NCI-H774 (cell line): ENCODE measurements around the gene IPPK.

Experiments used
- DNase-seq: peaks from one replicate; lab custom pipeline; 2025; lab: John Stamatoyannopoulos, UW

The IPPK gene, protein sequence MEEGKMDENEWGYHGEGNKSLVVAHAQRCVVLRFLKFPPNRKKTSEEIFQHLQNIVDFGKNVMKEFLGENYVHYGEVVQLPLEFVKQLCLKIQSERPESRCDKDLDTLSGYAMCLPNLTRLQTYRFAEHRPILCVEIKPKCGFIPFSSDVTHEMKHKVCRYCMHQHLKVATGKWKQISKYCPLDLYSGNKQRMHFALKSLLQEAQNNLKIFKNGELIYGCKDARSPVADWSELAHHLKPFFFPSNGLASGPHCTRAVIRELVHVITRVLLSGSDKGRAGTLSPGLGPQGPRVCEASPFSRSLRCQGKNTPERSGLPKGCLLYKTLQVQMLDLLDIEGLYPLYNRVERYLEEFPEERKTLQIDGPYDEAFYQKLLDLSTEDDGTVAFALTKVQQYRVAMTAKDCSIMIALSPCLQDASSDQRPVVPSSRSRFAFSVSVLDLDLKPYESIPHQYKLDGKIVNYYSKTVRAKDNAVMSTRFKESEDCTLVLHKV

DNA sequence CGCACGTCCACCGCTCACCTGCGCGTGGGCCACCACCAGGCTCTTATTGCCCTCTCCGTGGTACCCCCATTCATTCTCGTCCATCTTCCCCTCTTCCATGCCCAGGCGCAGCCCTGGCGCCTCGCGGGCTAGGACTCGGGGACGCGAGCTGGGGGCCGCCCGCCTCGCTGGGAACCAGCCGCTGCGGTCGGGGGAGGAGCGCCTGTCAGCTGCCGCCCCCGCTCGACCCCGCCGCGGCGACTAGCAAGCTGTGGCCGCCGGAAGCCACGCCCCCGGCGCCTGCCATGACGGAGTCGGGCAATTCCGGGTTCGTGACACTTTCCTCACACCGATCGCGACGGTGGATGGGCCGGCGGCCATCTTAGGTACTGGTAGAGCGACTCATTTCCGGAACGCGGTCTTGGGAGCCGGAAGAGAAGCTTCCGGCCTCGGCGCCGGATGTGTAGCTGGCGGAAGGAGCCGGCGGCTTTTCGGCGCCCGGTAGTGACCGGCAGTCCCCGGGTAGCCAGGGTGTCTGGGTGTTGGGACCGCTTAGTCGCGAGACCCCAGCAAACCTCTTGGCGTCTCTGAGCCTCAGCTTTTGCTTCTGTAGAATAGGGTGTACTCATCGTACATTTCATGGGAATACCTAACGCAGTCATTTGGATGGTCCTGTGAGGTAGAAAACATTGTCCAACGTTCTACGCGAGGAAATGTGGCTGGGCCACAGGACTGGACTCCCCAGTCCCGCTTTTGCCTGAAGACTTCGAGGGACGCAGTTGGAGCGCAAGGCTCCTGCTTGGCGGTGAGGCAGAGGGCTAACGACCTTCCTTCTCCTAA is at the start of gene IPPK:
Gene IPPK, minus strand, starts transcription at position 242 of the 819 bp plus-strand sequence. Its CDS starts 143 bp downstream, at position 99.
- DNase-seq: peak; percentile 98

DNA sequence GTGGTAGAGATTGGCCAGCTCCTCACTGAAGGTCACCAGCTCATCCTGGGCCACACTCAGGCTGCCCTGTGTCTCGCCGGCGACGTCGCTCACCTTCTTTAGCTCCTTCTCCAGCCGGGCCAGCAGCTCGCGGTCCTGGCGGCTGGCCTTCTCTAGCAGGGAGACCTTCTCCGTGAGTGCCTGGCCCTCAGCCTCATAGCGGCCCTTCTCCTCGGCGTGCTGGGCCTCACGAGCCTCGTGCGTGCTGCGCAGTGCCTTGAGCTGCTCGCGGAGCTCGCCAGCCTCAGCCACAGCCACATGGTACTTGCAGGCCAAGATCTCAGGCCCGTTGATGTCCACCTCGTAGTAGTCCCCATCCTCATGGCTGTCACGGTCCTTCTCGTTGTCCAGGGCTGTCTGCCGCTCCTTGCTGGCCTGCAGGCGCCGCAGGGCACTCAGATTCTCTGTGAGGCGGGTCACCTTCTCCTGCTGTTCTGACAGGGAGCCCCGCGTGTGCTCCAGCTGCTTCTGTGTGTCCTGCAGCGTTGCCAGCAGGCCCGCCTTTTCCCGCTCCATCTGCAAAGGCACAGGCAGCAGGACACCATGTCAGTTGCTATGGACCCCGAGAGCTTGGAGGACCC is 49.2 kb upstream of the IPPK start:
- DNase-seq: no peak

DNA sequence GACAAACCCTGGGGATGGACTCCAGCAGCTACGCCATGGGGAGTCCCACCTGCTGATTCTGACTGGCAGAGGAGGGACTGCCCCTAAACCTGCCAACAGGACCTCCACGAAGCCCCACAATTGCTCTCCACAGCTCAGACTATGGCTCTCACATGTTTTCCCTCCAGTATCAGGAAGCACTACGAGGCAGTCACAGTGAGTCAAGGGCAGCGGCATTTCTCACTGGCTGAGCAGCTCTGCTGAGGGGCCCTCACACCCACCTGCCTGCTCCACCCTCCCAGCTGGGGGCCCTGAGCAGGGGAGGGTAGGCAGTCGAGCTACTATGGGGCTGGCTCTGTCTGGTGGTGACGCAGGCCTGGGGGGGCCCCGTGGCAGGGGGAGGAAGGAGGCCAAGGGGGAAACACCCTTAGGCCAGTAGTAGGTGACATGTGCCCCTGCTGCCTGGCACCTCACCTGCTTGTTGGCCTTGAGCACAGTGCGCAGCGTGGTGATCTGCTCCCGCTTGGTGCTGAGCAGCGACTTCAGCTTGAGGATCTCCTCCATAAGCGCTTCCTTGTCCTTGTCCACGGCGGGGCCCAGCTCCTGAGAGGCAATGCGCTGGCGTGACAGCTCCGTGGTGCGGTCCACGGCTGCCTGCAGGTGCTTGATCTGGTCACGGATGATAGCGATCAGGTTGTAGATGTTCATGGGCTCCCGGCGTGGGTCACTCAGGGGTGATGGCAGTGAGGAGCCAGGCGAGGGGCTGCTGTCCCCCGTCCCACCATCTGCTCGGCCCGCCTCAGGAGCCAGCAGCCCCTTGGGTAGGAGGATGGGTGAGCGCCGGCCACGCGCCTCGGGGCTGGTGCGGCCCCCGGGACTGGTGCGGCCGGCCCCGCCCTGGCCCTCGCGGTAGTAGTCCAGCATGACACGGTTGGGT is 48.4 kb upstream of the IPPK start:
- no peak for DNase-seq

DNA sequence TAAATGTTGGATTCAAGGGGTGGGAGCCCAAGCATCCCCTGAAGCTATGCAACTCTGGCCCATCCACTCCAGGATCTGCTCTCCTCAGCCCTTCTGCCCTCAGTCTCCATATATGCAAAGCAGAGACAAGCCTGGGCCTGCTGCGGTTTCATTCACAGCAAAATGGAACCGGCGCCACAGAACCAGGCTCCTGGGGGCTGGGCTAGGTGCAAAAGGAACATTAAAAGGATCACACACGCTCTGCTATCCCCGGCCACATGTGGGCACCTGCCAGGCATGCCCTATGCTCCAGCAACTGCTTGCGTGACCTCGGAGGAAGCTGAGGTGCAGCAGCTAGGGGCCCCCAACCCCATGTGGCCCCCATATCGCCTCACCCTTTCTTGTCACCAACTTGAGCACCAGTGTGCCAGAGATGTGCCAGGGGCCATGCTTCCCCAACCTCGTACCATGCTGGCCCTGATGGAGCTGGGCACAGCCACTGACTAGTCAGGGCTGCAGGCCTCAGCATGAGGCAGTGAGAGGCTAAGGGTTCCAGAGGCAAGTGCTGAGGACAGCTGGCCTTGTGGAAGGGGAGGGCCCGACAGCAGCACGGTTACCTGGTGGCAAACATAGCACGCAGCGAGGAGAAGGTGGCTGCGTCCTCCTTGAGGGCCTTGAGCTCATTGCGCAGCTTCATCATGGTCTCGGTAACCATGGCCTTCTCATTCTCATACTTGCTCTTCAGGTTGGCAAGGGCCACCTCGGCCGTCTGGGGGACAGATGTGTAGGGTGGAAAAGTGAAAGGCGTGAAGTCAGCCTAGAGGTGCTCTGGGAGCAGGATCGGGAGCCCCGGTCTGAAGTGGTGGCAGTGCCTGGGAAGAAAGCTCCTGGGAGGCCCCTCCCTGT is 47.5 kb upstream of the IPPK start:
- no peak for DNase-seq

DNA sequence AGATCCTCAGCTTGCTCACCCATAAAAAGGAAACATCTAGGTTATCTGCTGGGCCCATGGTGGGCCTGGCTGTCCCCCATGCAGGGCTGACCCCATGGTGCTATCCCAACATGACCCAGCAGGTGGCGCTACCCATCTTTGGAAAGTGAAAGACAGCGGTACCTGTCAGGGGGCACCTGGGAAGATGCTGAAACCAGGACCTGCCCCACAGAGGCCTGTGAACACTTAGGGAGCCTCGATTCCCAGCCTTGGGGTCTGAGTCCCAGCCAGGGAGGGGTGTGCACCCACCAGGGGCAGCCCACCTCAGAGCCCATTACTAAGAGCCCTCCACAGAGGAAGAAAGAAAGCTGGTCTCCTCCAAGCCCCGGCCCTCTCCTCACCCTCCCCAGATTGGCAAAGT is 46.6 kb upstream of the IPPK start:
- DNase-seq: no peak

DNA sequence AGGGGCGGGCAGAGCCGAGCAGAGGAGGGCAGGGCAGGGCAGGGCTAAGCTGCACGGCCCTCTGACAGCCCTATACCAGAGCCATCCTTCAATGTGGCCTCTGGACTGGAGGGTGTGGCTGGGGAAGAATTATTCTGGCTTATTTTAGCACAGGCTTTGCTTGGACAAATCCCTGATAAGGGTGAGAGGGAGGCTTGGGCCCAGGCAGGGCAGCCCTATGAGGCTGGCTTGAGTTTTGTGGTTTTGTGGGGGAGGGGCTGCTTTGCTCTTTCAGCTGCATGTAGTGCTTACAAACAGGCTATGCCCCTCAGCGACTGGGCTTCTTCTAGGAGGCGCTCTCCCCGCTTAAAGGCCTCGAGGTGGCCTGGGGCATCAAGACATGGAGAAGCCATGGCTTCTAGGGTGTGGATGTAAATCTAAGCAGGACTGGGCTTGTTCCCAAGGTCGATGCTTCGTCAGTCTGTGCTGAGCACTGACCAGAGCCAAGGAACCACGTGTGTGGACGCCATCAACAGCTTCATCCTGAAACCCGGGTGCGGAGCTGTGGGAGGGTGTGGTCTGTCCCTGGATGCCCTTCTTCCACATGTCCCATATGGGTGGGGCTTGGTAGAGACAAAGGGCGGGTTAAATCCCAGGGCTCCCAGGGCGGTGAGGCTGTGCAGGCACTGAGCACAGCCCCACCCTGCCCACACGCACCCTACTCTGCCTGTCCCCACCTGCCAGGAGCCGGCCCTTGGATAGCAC is 45.7 kb upstream of the IPPK start:
- DNase-seq: no peak

DNA sequence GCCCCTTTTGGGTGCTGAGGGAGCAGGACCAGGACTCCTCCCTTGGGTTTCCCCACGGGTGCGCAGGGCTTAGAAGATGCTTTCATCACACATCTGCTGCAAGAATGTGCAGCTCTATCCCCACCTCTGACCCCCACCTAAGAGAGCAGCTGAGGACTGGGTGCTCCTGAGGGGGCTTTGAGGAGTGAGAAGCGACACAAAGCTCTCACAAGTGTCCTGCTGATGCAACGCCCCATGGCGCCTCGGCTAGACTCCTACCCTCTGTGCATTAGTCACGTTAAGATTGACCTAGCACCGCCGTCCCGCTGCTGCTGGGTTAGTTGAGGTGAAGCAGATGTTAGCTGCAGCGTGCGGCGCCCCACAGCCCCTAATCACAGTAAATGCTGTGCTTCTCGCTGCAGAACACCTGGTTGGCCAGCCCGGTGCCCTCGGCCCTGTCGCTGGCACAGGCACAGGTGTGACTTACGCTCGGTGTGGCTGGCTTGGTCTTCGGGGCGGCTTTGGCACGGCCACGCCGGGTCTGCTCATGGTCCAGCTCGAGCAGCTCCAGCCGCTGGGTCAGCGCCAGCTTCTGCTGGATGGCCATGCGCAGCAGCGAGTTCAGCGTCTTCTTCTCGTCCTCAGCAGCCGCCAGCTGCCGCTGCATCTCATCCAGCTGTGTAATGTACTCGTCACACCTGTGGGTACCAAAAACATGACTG is 45.0 kb upstream of the IPPK start:
- DNase-seq: no peak

DNA sequence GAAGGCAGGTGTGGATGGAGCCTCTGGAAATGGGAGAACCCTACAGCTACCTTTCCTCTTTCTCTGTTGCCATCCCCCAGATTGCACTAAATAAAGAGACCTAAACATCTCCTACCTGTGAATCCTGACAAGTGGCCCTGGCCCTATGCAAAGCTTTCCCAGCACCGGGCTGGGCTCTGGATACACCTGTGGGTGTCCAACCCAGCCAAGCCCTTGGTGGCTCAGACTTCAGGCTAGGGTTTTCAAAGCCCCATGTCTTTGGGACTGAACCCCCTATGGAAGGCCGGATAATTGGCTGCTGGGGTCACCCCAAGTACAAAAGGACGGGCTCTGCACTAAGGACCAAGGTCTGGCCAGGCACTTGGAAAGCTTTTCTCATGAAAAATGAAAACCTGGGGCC is 44.1 kb upstream of the IPPK start:
- DNase-seq: no peak

DNA sequence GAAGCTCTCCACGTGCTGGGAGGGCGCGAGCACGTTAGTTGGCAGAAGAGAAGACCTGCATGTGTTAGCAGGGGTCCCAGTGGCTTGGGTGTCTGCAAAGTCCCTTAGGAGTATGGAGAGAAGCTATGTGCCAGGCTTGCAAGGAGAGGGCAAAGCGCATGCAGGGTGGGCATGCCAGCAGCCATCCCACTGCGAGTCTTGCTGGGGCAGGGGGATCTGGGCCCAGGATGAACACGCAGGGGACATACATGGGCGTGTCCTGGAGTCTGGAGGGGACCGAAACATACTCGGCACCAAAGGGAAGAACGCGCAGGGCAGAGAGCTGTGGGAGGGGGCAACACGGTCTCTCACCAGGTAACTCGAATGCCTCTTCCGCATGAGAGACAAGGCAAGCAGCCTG is 43.6 kb upstream of the IPPK start:
- DNase-seq: no peak

DNA sequence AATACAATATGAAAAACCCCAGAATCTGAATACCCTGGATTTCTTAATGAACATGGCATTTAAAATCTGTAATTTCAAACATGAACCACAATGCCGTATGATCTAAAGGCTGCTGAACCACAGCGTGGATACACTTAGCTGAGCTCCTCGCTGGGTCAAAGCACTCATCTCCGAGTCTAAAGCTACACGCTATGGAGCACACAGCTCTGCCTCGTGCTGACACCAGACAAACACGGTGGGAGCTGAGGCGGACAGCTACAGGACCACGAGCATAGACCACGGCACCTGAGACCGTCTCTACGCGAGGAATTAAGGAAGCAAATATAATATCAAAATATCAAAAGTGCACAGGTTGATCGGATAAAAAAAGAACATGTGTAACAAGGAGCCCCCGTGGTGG is 42.8 kb upstream of the IPPK start:
- DNase-seq: no peak

DNA sequence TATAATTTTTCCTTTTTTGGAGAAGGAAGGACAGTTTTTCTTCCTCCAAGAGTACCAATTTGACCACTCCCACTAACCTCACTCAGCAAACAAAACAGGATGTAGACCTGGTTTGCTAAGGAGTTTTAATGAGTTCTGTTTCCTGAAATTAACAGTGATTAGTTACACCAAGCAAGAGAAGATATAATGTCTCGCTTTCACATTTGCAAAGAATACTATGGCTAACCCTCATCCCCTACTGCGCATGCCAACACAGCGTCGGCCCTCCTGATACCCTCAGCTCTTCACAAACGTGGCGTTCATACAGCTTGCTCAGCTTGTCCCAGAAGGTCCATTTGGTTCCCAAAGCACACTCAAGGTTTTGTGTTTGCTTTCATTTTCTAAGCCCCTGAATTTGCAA is 41.9 kb upstream of the IPPK start:
- no peak for DNase-seq

DNA sequence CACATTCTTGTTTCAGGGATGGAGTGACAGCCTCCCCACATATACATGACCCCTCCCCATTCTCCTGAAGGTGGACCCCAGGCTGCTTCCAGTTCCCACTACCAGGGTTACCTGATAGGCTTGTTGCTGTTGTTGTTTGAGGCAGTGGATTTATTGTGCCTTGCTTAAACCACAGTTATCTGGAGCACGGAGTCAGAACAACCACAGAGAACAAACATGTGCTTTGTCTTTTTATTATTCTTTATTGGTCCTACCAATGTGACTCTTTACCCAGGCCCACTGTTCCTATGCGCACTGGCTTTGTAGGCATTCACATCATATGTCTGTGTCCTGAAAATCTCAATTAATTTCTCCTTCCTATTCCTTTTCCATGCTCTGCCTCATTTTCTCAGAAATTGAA is 41.2 kb upstream of the IPPK start:
- DNase-seq: no peak

DNA sequence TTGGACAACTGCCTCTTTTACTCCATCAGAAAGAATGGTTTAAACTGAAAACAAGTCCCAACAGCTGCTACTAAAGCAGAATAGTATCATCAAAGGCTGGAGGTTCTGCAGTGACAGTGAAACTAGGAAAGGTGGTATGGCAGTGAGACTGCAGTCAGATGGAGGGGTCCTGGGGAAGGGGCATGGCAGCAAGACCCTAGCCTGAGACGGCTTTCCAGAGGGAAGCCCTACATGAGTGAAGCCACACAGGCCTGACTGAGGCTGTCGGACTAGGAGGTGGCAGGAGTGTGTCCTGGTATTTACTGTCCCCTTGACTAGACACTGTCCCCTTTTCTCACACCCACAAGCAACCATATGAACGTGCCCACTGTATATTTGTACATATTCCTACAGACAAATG is 40.4 kb upstream of the IPPK start:
- DNase-seq: no peak

DNA sequence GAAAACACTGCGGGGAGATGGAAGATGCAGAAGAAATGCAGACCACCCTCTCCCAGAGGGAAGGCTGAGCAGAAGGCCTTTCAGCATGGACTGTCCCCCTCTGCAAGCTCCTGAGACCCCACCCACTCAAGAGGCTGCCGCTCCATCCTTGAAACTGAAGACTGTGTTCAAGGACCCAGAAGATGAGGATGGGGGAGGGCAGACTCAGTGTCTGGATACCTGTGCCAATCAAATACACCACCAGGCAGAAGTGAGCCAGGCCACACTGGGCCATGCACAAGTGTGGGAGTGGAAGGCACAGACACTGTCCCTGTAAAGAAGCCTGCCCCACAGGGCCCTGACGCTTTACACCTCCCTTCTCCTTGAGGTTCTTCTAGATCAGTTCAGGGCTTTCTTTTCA is 40.0 kb upstream of the IPPK start:
- DNase-seq: no peak

DNA sequence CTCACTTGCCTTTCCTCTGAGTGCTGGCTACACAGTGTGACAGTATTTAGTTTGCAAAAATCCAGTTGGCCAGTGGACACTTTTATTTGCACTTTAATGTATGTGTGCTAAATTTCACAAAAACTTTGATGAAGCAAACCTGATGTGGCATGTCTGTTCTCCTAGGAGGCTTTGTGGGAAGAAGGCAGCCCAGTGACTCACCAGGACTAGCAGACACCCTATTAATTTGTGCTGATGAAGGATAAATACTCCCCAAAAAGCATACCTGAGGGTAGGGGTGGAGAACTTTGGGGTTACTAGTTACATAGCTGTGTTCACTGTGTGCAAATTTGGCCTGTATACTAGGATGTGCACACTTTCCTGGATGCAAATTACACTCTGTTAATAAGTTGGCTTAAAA is 39.3 kb upstream of the IPPK start:
- no peak for DNase-seq

DNA sequence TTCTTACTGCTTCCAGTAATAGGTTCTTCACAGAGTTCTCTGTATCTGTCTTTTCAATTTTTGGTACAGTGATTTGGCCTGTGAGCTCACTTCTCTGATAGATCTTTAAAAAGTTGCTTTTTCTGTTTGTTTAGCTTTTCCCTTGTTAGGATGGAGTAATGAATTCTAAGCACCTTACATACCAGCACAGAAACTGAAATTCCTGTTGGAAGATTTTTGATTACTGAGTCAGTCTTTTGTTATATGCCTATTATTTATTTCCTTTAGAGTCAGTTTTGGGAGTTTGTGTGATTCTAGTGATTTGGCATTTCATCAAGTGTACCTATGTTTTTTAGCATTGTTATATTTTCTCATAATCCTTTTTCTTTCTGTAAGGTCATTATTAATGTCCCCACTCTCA is 37.6 kb upstream of the IPPK start:
- DNase-seq: no peak

DNA sequence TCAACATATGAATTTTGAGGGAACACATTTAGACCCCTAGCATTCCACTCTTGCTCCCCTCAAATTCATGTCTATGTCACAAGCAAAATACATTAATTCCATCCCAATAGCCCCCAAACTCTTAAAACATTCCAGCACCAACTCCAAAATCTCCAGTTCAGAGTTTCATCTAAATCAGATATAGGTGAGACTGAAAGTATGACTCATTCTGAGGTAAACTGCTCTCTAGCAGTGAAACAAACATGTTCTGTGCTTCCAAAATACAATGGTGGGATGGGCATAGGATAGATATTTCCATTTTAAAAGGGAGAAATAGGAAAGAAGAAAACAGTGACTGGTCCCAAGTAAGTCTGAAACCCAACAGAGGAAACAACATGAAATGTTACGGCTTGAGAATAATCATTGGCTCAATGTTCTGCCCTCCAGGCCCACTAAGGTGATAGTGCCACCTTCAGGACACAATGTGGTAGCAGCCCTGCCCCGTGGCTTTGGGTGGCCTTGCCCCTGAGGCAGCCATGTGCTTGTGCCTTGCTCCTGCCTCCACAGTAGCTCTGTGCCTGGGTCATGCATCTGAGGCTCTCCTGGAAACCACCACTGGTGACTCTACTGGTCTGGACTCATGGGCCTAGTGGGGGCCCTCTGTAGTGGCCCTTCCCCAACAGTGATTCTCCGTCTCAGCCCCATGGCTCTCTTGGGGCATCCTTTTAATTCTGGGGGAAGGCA is 36.4 kb upstream of the IPPK start:
- DNase-seq: no peak

DNA sequence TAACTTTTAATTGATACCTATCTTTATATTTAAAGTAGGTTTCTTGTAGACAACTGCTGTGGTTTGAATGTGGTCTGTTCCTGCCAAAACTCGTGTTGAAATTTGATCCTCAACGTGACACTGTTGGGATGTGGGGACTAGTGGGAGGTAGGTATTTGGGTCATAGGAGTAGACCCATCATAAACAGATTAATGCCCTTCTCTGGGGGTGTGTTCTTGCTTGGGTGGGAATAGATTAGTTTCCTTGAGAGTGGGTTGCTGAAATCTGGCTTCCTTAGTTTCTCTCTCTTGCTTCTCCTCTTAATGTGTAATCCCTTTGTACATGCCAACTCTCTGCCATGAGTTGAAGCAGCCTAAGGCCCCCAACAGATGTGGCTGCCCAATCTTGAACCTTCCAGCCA is 34.6 kb upstream of the IPPK start:
- DNase-seq: no peak

DNA sequence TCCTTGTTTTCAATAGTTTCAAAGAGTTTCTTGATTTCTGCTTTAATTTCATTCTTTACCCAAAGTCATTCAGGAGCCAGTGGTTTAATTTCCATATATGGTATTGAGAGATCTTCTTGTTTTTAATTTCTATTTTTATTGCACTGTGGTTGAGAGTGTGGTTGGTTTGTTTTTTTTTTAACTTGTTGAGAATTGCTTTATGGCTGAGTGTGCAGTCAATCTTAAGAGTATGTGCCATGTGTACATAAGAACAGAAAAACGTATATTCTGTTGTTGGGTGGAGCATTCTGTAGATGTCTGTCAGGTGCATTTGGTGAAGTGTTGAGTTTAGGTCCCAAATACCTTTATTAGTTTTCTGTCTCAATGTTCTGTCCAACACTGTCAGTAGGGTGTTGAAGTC is 26.7 kb upstream of the IPPK start:
- DNase-seq: no peak
